OCI-LY3 (cell line): Measurements from ENCODE around the gene HMG20A.

Source experiments
- CTCF ChIP-seq: fragments of 200-600, 300-600 bp; sonication (generic); IDR thresholded peaks from 2 replicates; pipeline ENCODE4 v1.5.1; 2014; ENCODE audit warnings: antibody characterized with exemption, low read length, low read depth
- EZH2phosphoT487 ChIP-seq: fragments of 200-600 bp; shearing (Covaris generic); IDR thresholded peaks from 2 replicates; pipeline ENCODE4 v1.6.1; 2018; ENCODE audit warnings: antibody characterized with exemption, mixed run types, low read depth

DNA sequence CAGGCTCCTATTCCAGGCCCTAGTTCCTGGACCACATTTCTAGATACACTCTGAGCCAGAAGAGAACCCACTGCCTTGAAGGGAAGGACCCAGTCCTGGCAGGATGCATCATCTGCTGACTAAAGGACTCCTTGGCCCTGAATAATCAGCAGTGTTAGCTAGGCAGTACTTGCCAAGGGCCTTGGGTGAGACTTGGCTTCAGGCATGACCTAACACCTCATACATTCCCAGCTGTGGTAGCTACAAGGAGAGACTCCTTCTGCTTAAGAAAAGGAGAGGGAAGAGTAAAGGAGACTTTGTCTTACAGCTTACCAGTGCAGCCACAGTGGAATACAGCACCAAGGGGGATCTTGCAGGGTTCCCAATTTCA is 27.2 kb upstream of the HMG20A start:
- TF ChIP-seq CTCF (no peak), EZH2phosphoT487 (no peak)
